HUES48 (cell line): Measurements from ENCODE around the gene KAT6B.
A peak's percentile ranks its signal among the peaks of the same experiment; 100 is the strongest.

Experiments used
- H3K27ac ChIP-seq: one replicate; pipeline ENCODE4 v1.7.0; 2013; ENCODE audit warnings: low read depth, low read length, inconsistent platforms
- H3K27me3 ChIP-seq: 2 replicates; pipeline ENCODE4 v1.6.1; 2013; ENCODE audit warnings: mild to moderate bottlenecking, low read length; ENCODE audit not compliant: control insufficient read depth, insufficient read depth
- H3K36me3 ChIP-seq: 2 replicates; pipeline ENCODE4 v1.6.1; 2013; ENCODE audit warnings: low read length; ENCODE audit not compliant: control insufficient read depth, insufficient read depth
- H3K4me1 ChIP-seq: 2 replicates; pipeline ENCODE4 v1.6.1; 2013; ENCODE audit warnings: mild to moderate bottlenecking, low read length; ENCODE audit not compliant: control insufficient read depth, insufficient read depth
- H3K4me3 ChIP-seq: 2 replicates; pipeline ENCODE4 v1.5.1; 2013; ENCODE audit warnings: mild to moderate bottlenecking, low read depth, low read length
- H3K9ac ChIP-seq: 2 replicates; pipeline ENCODE4 v1.6.1; 2013; ENCODE audit warnings: mild to moderate bottlenecking, low read depth, low read length, moderate library complexity
- H3K9me3 ChIP-seq: 2 replicates; pipeline ENCODE4 v1.6.1; 2013; ENCODE audit warnings: low read length; ENCODE audit not compliant: control insufficient read depth, insufficient read depth

Gene KAT6B

GRCh38 chr10:74921744-74922143 lies 95.3 kb downstream of the KAT6B start:
- H3K36me3 ChIP-seq = no peaks in the 10 kb centered on the region

GRCh38 chr10:74922921-74923320 lies 96.5 kb downstream of the KAT6B start:
- Histone ChIP-seq H3K4me1 (peaks cover 42% of the 10 kb centered on the region), H3K27ac (peak overlapping the region; percentile 32)

More at GRCh38 chr10:74921744-74922143, 95.3 kb downstream of the KAT6B start:
- H3K4me1 ChIP-seq = peaks cover 42% of the 10 kb centered on the region
- peaks cover 7% of the 10 kb centered on the region; the same call in 1 of the 2 replicates for H3K9me3 ChIP-seq
- no peak overlapping the region for H3K9ac ChIP-seq
- H3K27me3 ChIP-seq = no peaks in the 10 kb centered on the region
- H3K4me3 ChIP-seq = no peak overlapping the region
- H3K27ac ChIP-seq = peak overlapping the region; percentile 46

GRCh38 chr10:74923556-74923955 lies 97.2 kb downstream of the KAT6B start:
- no peaks in the 10 kb centered on the region for H3K27me3 ChIP-seq
- H3K36me3 ChIP-seq = no peaks in the 10 kb centered on the region
- no peak overlapping the region for H3K9ac ChIP-seq
- H3K27ac ChIP-seq = peak overlapping the region; percentile 32
- no peak overlapping the region for H3K4me3 ChIP-seq
- H3K9me3 ChIP-seq = peaks cover 7% of the 10 kb centered on the region; the same call in 1 of the 2 replicates
- H3K4me1 ChIP-seq = peaks cover 42% of the 10 kb centered on the region

More at GRCh38 chr10:74922921-74923320, 96.5 kb downstream of the KAT6B start:
- no peak overlapping the region for H3K4me3 ChIP-seq
- no peak overlapping the region for H3K9ac ChIP-seq
- H3K9me3 ChIP-seq = peaks cover 7% of the 10 kb centered on the region; the same call in 1 of the 2 replicates
- no peaks in the 10 kb centered on the region for H3K36me3 ChIP-seq
- H3K27me3 ChIP-seq = no peaks in the 10 kb centered on the region

GRCh38 chr10:74924251-74924963 lies 98.0 kb downstream of the KAT6B start:
- no peaks in the 10 kb centered on the region for H3K27me3 ChIP-seq
- peaks cover 4% of the 10 kb centered on the region; the same call in 1 of the 2 replicates for H3K9me3 ChIP-seq
- H3K27ac ChIP-seq = no peak overlapping the region
- H3K9ac ChIP-seq = no peak overlapping the region
- H3K36me3 ChIP-seq = no peaks in the 10 kb centered on the region
- no peak overlapping the region for H3K4me3 ChIP-seq
- peaks cover 42% of the 10 kb centered on the region for H3K4me1 ChIP-seq

GRCh38 chr10:74925291-74925690 lies 98.9 kb downstream of the KAT6B start:
- Histone ChIP-seq H3K4me3 (no peak overlapping the region), H3K9ac (no peak overlapping the region), H3K9me3 (no peaks in the 10 kb centered on the region), H3K27ac (no peak overlapping the region), H3K36me3 (no peaks in the 10 kb centered on the region), H3K4me1 (peaks cover 42% of the 10 kb centered on the region), H3K27me3 (no peaks in the 10 kb centered on the region)

GRCh38 chr10:74925708-74926107 lies 99.3 kb downstream of the KAT6B start:
- H3K27me3 ChIP-seq = no peaks in the 10 kb centered on the region
- H3K9ac ChIP-seq = no peak overlapping the region
- no peak overlapping the region for H3K4me3 ChIP-seq
- no peak overlapping the region for H3K27ac ChIP-seq
- H3K9me3 ChIP-seq = no peaks in the 10 kb centered on the region
- no peaks in the 10 kb centered on the region for H3K36me3 ChIP-seq
- H3K4me1 ChIP-seq = peaks cover 42% of the 10 kb centered on the region

- Histone ChIP-seq H3K4me3 (no peak overlapping the region), H3K27ac (no peak overlapping the region), H3K9ac (no peak overlapping the region), H3K9me3 (no peaks in the 10 kb centered on the region), H3K36me3 (no peaks in the 10 kb centered on the region), H3K4me1 (peaks cover 34% of the 10 kb centered on the region), H3K27me3 (no peaks in the 10 kb centered on the region)
Measured at GRCh38 chr10:74926791-74927585, 100.6 kb downstream of the KAT6B start.

- Histone ChIP-seq H3K27me3 (no peaks in the 10 kb centered on the region), H3K4me1 (peaks cover 27% of the 10 kb centered on the region), H3K4me3 (no peak overlapping the region), H3K27ac (no peak overlapping the region), H3K36me3 (no peaks in the 10 kb centered on the region), H3K9me3 (no peaks in the 10 kb centered on the region), H3K9ac (no peak overlapping the region)
Measured at GRCh38 chr10:74927701-74928100, 101.3 kb downstream of the KAT6B start.

- H3K4me3 ChIP-seq = no peak overlapping the region
Measured at GRCh38 chr10:74928742-74929191, 102.4 kb downstream of the KAT6B start.

GRCh38 chr10:74929197-74929596 lies 102.8 kb downstream of the KAT6B start:
- peaks cover 13% of the 10 kb centered on the region for H3K4me1 ChIP-seq
- H3K9me3 ChIP-seq = no peaks in the 10 kb centered on the region
- H3K27ac ChIP-seq = no peak overlapping the region
- H3K27me3 ChIP-seq = no peaks in the 10 kb centered on the region
- H3K36me3 ChIP-seq = no peaks in the 10 kb centered on the region
- no peak overlapping the region for H3K9ac ChIP-seq
- H3K4me3 ChIP-seq = no peak overlapping the region

More at GRCh38 chr10:74928742-74929191, 102.4 kb downstream of the KAT6B start:
- Histone ChIP-seq H3K27me3 (no peaks in the 10 kb centered on the region), H3K36me3 (no peaks in the 10 kb centered on the region), H3K9me3 (no peaks in the 10 kb centered on the region), H3K4me1 (peaks cover 17% of the 10 kb centered on the region), H3K27ac (no peak overlapping the region), H3K9ac (no peak overlapping the region)

- Histone ChIP-seq H3K4me3 (no peak overlapping the region), H3K27me3 (no peaks in the 10 kb centered on the region), H3K36me3 (no peaks in the 10 kb centered on the region), H3K4me1 (peaks cover 14% of the 10 kb centered on the region), H3K9me3 (no peaks in the 10 kb centered on the region), H3K9ac (no peak overlapping the region), H3K27ac (no peak overlapping the region)
Measured at GRCh38 chr10:74930965-74931364, 104.6 kb downstream of the KAT6B start.
